Upper lobe of right lung (tissue), 1 donor: ENCODE results near the gene LRRC10B. TPM values are rescaled to one million over a fixed set of nuclear protein-coding genes. Genes with fewer than 3 reads are reported as not detected.
A peak's percentile ranks its signal among the peaks of the same experiment; 100 is the strongest.

Experiments used
- ATAC-seq: fragments of 200-7000 bp; cut with Tn5 transposase; one replicate; pipeline ENCODE4 v1.9.1; 2020; ENCODE audit warnings: mild to moderate bottlenecking, moderate library complexity
- DNase-seq: peaks from one replicate; pipeline ENCODE4 v3.0.0-alpha.2; 2020
- H3K27ac ChIP-seq: fragments of 200-600 bp; one replicate; pipeline ENCODE4 v1.8.0; 2022
- H3K27me3 ChIP-seq: fragments of 200-600 bp; one replicate; pipeline ENCODE4 v1.8.0; 2022; ENCODE audit warnings: mild to moderate bottlenecking
- H3K36me3 ChIP-seq: fragments of 200-600 bp; one replicate; pipeline ENCODE4 v1.8.0; 2022
- H3K4me1 ChIP-seq: fragments of 200-600 bp; one replicate; pipeline ENCODE4 v1.8.0; 2022
- H3K4me3 ChIP-seq: fragments of 200-600 bp; one replicate; pipeline ENCODE4 v1.8.0; 2022; ENCODE audit warnings: mild to moderate bottlenecking
- H3K9me3 ChIP-seq: fragments of 200-600 bp; one replicate; pipeline ENCODE4 v1.8.0; 2022
- CTCF ChIP-seq: fragments of 200-600 bp; IDR thresholded peaks from one replicate; pipeline ENCODE4 v1.8.0; 2022; ENCODE audit warnings: antibody characterized with exemption
- intact Hi-C: fragments of 100-400 bp; cut with DNase I; formaldehyde crosslinking; loops from one replicate; pipeline ENCODE4 v1.11.0; 2022
- total RNA-seq: library from RNA; stranded (reverse); fragmentation: NEBNext Ultra II Directional; extraction: Animal tissue kit (Norgen Biotek cat#: 25700); gene quantifications from one replicate; pipeline ENCODE4 v1.2.1, GENCODE V29; 2021
- donor health status: DM: no; HTN: yes; CAD: no; lungs with severe emphysema.

LRRC10B gene
- total RNA-seq, 1 donor from 2014 or later, result 0.29 TPM

- no peak overlapping the region for H3K4me3 ChIP-seq
- TF ChIP-seq CTCF, result no peak
- ATAC-seq (no peak), DNase-seq (no peak)
- no peak overlapping the region for H3K27ac ChIP-seq
- no peaks in the 10 kb centered on the region for H3K27me3 ChIP-seq
- H3K36me3 ChIP-seq, result no peaks in the 10 kb centered on the region
- no peaks in the 10 kb centered on the region for H3K9me3 ChIP-seq
- no peaks in the 10 kb centered on the region for H3K4me1 ChIP-seq
- intact Hi-C loops, result no loop called here
These were observed 31.3 kb downstream of the LRRC10B start for GRCh38 chr11:61539831-61540357.

- ATAC-seq, result no peak
- no peaks in the 10 kb centered on the region for H3K9me3 ChIP-seq
These were observed 32.0 kb downstream of the LRRC10B start for GRCh38 chr11:61540528-61540927.

GRCh38 chr11:61541598-61541997 lies 33.0 kb downstream of the LRRC10B start:
- Histone ChIP-seq H3K27ac (no peak overlapping the region), H3K4me3 (no peak overlapping the region), H3K4me1 (no peaks in the 10 kb centered on the region), H3K9me3 (no peaks in the 10 kb centered on the region), H3K27me3 (no peaks in the 10 kb centered on the region), H3K36me3 (no peaks in the 10 kb centered on the region)
- ATAC-seq (peak; percentile 9), DNase-seq (no peak)
- TF ChIP-seq CTCF, result no peak
- intact Hi-C loops, result no loop called here

More at GRCh38 chr11:61540528-61540927, 32.0 kb downstream of the LRRC10B start:
- H3K4me3 ChIP-seq, result no peak overlapping the region
- no peaks in the 10 kb centered on the region for H3K36me3 ChIP-seq
- TF ChIP-seq CTCF, result no peak
- no peak overlapping the region for H3K27ac ChIP-seq
- intact Hi-C loops, result no loop called here
- no peak for DNase-seq
- H3K4me1 ChIP-seq, result no peaks in the 10 kb centered on the region
- H3K27me3 ChIP-seq, result no peaks in the 10 kb centered on the region

- no peak for TF ChIP-seq CTCF
- ATAC-seq (no peak), DNase-seq (no peak)
- H3K27ac ChIP-seq, result no peak overlapping the region
- H3K4me3 ChIP-seq, result no peak overlapping the region
- H3K4me1 ChIP-seq, result no peaks in the 10 kb centered on the region
- H3K9me3 ChIP-seq, result no peaks in the 10 kb centered on the region
- intact Hi-C loops, result no loop called here
- H3K27me3 ChIP-seq, result no peaks in the 10 kb centered on the region
- no peaks in the 10 kb centered on the region for H3K36me3 ChIP-seq
These were observed 33.5 kb downstream of the LRRC10B start for GRCh38 chr11:61542024-61542461.

- H3K4me1 ChIP-seq, result no peaks in the 10 kb centered on the region
- no peak overlapping the region for H3K27ac ChIP-seq
- no peaks in the 10 kb centered on the region for H3K27me3 ChIP-seq
- no peaks in the 10 kb centered on the region for H3K36me3 ChIP-seq
- H3K4me3 ChIP-seq, result no peak overlapping the region
- ATAC-seq (no peak), DNase-seq (no peak)
- H3K9me3 ChIP-seq, result no peaks in the 10 kb centered on the region
- TF ChIP-seq CTCF, result no peak
- intact Hi-C loops, result no loop called here
These were observed 34.2 kb downstream of the LRRC10B start for GRCh38 chr11:61542705-61543104.
